ENCODE results near the gene OPN4. TPM values are rescaled to one million over a fixed set of nuclear protein-coding genes. Genes with fewer than 3 reads are reported as not detected.
A peak's percentile ranks its signal among the peaks of the same experiment; 100 is the strongest.

OPN4 gene
- total and polyA plus RNA-seq, 2 of the 8 experiments (the other 6 are each of a cell fraction or from before 2014, with no cell fraction given) = not detected

DNA sequence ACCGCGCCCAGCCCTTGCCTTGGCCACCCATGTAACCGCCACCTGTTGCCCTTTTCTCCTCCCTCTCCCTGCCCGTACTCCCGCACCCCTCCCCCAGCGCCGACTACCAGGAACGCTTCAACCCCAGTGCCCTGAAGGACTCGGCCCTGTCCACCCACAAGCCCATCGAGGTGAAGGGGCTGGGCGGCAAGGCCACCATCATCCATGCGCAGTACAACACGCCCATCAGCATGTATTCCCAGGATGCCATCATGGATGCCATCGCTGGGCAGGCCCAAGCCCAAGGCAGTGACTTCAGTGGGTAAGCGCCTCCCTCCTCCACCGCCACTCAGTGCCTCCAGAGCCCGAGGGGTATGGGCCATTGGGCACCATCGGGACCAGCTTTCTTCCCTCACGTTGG lies 32.6 kb downstream of the OPN4 start:
- H3K23ac ChIP-seq (ENCODE audit: insufficient read length) = no peak overlapping the region
- POLR2A ChIA-PET (ENCODE audit: partially characterized antibody) = no interaction called here
- WGBS, 2 experiments (ENCODE audit: extremely low coverage in 1 of 2, insufficient coverage in 1 of 2, insufficient read length in 1 of 2, insufficient replicate concordance in 2 of 2, low coverage in 1 of 2, low lambda C conversion rate in 2 of 2, missing lambda C conversion rate in 1 of 2) = 93% methylated on average over 19 of the region's 19 CpGs; no CpG with 5 or more reads in 1 of the 2 experiments
- TF ChIP-seq ZNF274 (IDR thresholded peaks at IDR 0.05; ENCODE audit: borderline replicate concordance, extremely low read depth, low read length) (no peak), CREB1 (IDR thresholded peaks at IDR 0.05) (no peak), JUND (IDR thresholded peaks at IDR 0.05; ENCODE audit: low read length) (no peak), CBX8 (IDR thresholded peaks at IDR 0.05; ENCODE audit: borderline replicate concordance, low read depth, low read length) (no peak)
- TF ChIP-seq, protein P1, sequence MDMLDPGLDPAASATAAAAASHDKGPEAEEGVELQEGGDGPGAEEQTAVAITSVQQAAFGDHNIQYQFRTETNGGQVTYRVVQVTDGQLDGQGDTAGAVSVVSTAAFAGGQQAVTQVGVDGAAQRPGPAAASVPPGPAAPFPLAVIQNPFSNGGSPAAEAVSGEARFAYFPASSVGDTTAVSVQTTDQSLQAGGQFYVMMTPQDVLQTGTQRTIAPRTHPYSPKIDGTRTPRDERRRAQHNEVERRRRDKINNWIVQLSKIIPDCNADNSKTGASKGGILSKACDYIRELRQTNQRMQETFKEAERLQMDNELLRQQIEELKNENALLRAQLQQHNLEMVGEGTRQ (IDR thresholded peaks at IDR 0.05; ENCODE audit: low read length) = no peak

More for the DNA sequence above, 32.6 kb downstream of the OPN4 start:
- H2AFZ ChIP-seq (ENCODE audit: low read length) = no peak overlapping the region
- H3K4me1 ChIP-seq (replicated peaks in 1 of 4; ENCODE audit: control insufficient read depth in 3 of 4, insufficient read depth in 4 of 4, low read length in 3 of 4) = peaks cover 3 to 20% (median 9%) of the 10 kb centered on the region in 4 experiments; a peak in 6 of 7 replicates
- H2BK20ac ChIP-seq (ENCODE audit: low read length) = peak overlapping the region; percentile 64; the same call in 1 of the 2 replicates
- peak overlapping the region; percentile 60; the same call in 1 of the 2 replicates for H2BK12ac ChIP-seq (ENCODE audit: low read depth, low read length)
- H2BK120ac ChIP-seq (replicated peaks; ENCODE audit: low read depth, low read length) = no peak overlapping the region
- no peaks in the 10 kb centered on the region for H3K27me3 ChIP-seq (replicated peaks in 1 of 4; ENCODE audit: control insufficient read depth in 3 of 4, extremely low read depth in 1 of 4, insufficient read depth in 3 of 4, low read length in 3 of 4)
- peak overlapping the region; percentile 64; the same call in 1 of the 2 replicates for H4K8ac ChIP-seq (ENCODE audit: extremely low read depth, insufficient read depth, low read length)
- no peak overlapping the region for H3K27ac ChIP-seq (ENCODE audit: low read depth, low read length)
- no peak for DNase-seq (ENCODE audit: low read depth in 1 of 2, low spot score in 2 of 2)
- peak overlapping the region; percentile 52; the same call in 1 of the 2 replicates for H2BK5ac ChIP-seq (ENCODE audit: low read depth, low read length)
- FAIRE-seq = no peak
- CTCF ChIA-PET (ENCODE audit: partially characterized antibody) = interaction anchor here (0.5 to 7.6 kb wide), 16 partner anchors 11 to 281 kb away, joined by 3 to 105 read pairs (median 7); partner anchors contain the start of genes ADIRF and LDB3
- H3K14ac ChIP-seq (ENCODE audit: insufficient read length) = no peak overlapping the region
- H3K4me2 ChIP-seq (ENCODE audit: insufficient read depth in 1 of 2, low read depth in 2 of 2, low read length in 2 of 2) = no peak overlapping the region
- no peak overlapping the region for H3K56ac ChIP-seq (replicated peaks; ENCODE audit: insufficient read length, low read depth, low read length)
- no peak overlapping the region for H3K4me3 ChIP-seq (ENCODE audit: extremely low read depth in 1 of 4, insufficient read depth in 2 of 4, low read depth in 3 of 4, low read length in 4 of 4)
- 0 out of 2 replicates have a peak overlapping the region, but pooled peaks have one; percentile 22 for H2BK15ac ChIP-seq (ENCODE audit: low read length)
- no peak overlapping the region for H3K18ac ChIP-seq (ENCODE audit: extremely low read depth, low read length)
- H3K79me1 ChIP-seq (ENCODE audit: low read depth, low read length) = no peaks in the 10 kb centered on the region
- H3K36me3 ChIP-seq (ENCODE audit: control insufficient read depth in 2 of 4, insufficient read depth in 4 of 4, low read length in 3 of 4) = no peaks in the 10 kb centered on the region
- H3K9me3 ChIP-seq (ENCODE audit: insufficient read depth in 2 of 2, low read depth in 1 of 2, low read length in 1 of 2) = no peaks in the 10 kb centered on the region
- H3K79me2 ChIP-seq (ENCODE audit: control insufficient read depth in 1 of 2, insufficient read depth in 2 of 2, low read length in 2 of 2) = no peaks in the 10 kb centered on the region
- no peaks in the 10 kb centered on the region for H4K20me1 ChIP-seq (replicated peaks in 1 of 2; ENCODE audit: control insufficient read depth in 1 of 2, insufficient read depth in 2 of 2, low read length in 2 of 2)
- peak overlapping the region; percentile 44 for H4K91ac ChIP-seq (replicated peaks; ENCODE audit: insufficient read length, low read length)
- no peak overlapping the region for H4K5ac ChIP-seq (ENCODE audit: insufficient read length, low read depth, low read length)
- no peak overlapping the region for H3K9ac ChIP-seq (replicated peaks in 1 of 4; ENCODE audit: extremely low read depth in 1 of 4, low read depth in 3 of 4, low read length in 3 of 4)
- H3K23me2 ChIP-seq (ENCODE audit: low read depth, low read length) = no peaks in the 10 kb centered on the region; the same call in 1 of the 2 replicates
- H3K4ac ChIP-seq (replicated peaks; ENCODE audit: insufficient read length, low read depth, low read length) = no peak overlapping the region
- H2AK5ac ChIP-seq (ENCODE audit: low read depth, low read length) = no peak overlapping the region

Data from H1 (cell line).